ENCODE measurements around the gene TGFBI.

DNA sequence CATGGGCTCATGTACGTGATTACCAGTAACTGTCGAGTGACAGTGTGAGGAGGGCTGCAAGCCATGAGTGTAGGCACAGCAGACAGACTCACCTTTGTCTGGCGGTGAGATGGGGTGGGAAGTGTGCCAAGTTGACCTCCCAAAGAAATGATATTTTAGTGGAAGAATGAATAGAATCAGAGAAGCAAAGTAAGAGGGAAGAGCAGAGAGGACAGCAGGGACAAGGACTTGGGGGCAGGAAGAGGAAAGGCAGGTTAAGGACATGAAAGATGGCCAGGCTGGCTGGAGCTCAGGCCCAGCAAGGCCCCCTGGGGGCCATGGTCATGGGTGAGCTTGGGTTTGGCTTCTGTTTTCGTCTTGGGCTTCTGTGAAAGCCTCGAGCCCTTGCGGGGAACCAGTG lies 20.2 kb downstream of the TGFBI start:
- TF ChIP-seq CTCF (IDR thresholded peaks at IDR 0.05) (no peak), POLR2A (IDR thresholded peaks at IDR 0.05) (no peak)

Measured in esophagus squamous epithelium (tissue), 4 donors.